ENCODE measurements around the gene EXOC3. TPM values are rescaled to one million over a fixed set of nuclear protein-coding genes. Genes with fewer than 3 reads are reported as not detected.

Gene EXOC3
- total RNA-seq, 2 experiments from 2014 or later = 67.7 to 68.8 TPM

DNA sequence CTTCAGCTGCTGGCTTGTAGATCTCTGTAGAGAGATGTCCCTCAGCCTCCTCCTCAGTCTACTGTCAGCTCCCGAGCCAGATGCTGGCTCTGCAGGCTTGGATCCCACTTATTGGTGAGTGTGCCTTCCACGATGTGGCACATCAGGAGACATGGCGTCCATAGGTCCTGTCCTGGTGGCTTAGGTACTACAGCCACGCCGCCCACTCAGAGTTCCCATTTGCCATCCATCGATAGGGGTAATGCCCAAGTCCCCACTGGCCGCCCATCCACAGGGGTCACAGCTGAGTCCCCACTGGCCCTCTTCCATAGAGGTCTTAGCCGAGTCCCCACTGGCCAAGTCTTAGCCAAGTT is 17.3 kb downstream of the EXOC3 start:
- ChIA-PET CTCF (no interaction called here), POLR2A (interaction anchor here (0.9 kb wide), 1 partner anchor 12 kb away, joined by 3 read pairs; no protein-coding TSS in a partner anchor)
- Mint-ChIP-seq H3K4me3 (no peak overlapping the region), H3K9me3 (no peaks in the 10 kb centered on the region), H3K27me3 (no peaks in the 10 kb centered on the region), H3K36me3 (ENCODE audit: low read depth) (peaks cover 79% of the 10 kb centered on the region), H3K4me1 (peaks cover 52% of the 10 kb centered on the region), H3K27ac (no peak overlapping the region)
- no peak for DNase-seq

GRCh38 chr5:462051-462481 is 19.1 kb downstream of the EXOC3 start:
- H3K4me1 Mint-ChIP-seq = peaks cover 53% of the 10 kb centered on the region
- POLR2A ChIA-PET = no interaction called here
- peaks cover 70% of the 10 kb centered on the region for H3K36me3 Mint-ChIP-seq (ENCODE audit: low read depth)
- CTCF ChIA-PET = no interaction called here
- H3K27me3 Mint-ChIP-seq = no peaks in the 10 kb centered on the region
- no peak for DNase-seq
- H3K4me3 Mint-ChIP-seq = no peak overlapping the region
- no peaks in the 10 kb centered on the region for H3K9me3 Mint-ChIP-seq
- H3K27ac Mint-ChIP-seq = no peak overlapping the region

DNA sequence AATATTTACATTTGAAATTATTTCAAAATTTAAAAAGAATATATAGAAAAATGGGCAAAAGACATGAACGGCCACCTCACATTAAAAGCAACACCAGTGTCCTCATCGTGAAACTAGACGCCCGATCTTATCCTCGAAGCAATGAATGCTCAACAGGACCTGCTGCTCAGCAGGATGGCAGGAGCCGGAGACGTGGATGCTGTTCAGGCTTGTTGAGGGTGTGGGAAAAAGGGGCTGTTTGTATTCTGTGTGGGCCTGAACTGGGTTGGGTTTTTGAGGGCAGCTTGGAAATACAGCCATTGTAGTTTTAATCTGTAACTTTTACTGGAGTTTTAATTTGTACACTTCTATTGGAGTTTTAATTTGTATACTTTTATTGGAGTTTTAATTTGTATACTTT is 20.3 kb downstream of the EXOC3 start:
- no peak overlapping the region for H3K4me3 Mint-ChIP-seq
- CTCF ChIA-PET = no interaction called here

GRCh38 chr5:463952-464351 is 21.0 kb downstream of the EXOC3 start:
- peak; percentile 63 for DNase-seq
- ChIA-PET CTCF (no interaction called here), POLR2A (interaction anchor here (1.7 kb wide), 1 partner anchor 18 kb away, joined by 6 read pairs; no protein-coding TSS in a partner anchor)
- Mint-ChIP-seq H3K27ac (peak overlapping the region; percentile 65), H3K36me3 (ENCODE audit: low read depth) (peaks cover 54% of the 10 kb centered on the region), H3K9me3 (no peaks in the 10 kb centered on the region), H3K27me3 (no peaks in the 10 kb centered on the region), H3K4me1 (peaks cover 43% of the 10 kb centered on the region), H3K4me3 (no peak overlapping the region)

More for the DNA sequence above, 20.3 kb downstream of the EXOC3 start:
- Mint-ChIP-seq H3K9me3 (no peaks in the 10 kb centered on the region), H3K36me3 (ENCODE audit: low read depth) (peaks cover 60% of the 10 kb centered on the region), H3K27ac (no peak overlapping the region), H3K4me1 (peaks cover 49% of the 10 kb centered on the region), H3K27me3 (no peaks in the 10 kb centered on the region)
- POLR2A ChIA-PET = interaction anchor here (1.7 kb wide), 1 partner anchor 17 kb away, joined by 6 read pairs; no protein-coding TSS in a partner anchor
- no peak for DNase-seq

DNA sequence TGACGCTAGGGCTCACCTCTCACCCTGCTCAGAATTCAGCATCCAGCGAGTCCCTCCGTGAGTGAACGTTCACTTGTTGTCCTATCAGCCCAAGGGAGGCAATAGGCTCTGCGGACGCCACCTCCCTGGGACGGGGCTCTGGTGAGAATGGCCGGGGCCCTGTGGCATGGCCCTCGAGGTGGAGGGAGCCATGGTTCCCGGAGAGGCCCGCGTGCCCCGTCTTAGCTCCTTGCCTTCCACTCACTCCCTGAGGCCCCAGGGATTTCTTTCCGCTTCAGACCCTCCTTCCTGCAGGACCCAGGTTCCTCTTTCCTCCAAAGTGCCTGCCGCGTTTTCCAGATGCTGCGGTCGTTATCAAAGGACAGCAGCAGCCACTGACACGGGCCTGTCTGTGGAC is 21.5 kb downstream of the EXOC3 start:
- CTCF ChIA-PET = no interaction called here
- Mint-ChIP-seq H3K27ac (peak overlapping the region; percentile 65), H3K4me1 (peaks cover 38% of the 10 kb centered on the region), H3K36me3 (ENCODE audit: low read depth) (peaks cover 52% of the 10 kb centered on the region), H3K9me3 (no peaks in the 10 kb centered on the region), H3K4me3 (no peak overlapping the region), H3K27me3 (no peaks in the 10 kb centered on the region)
- POLR2A ChIA-PET = interaction anchor here (1.7 kb wide), 1 partner anchor 18 kb away, joined by 6 read pairs; no protein-coding TSS in a partner anchor
- DNase-seq = no peak

GRCh38 chr5:464843-465590 is 22.0 kb downstream of the EXOC3 start:
- ChIA-PET POLR2A (interaction anchor here (1.1 kb wide), 1 partner anchor 22 kb away, joined by 3 read pairs; the partner anchor contains the start of gene EXOC3), CTCF (no interaction called here)
- Mint-ChIP-seq H3K27me3 (no peaks in the 10 kb centered on the region), H3K4me1 (peaks cover 33% of the 10 kb centered on the region), H3K27ac (no peak overlapping the region), H3K9me3 (no peaks in the 10 kb centered on the region), H3K4me3 (no peak overlapping the region), H3K36me3 (ENCODE audit: low read depth) (peaks cover 47% of the 10 kb centered on the region)
- no peak for DNase-seq

GRCh38 chr5:465591-466403 is 22.8 kb downstream of the EXOC3 start:
- POLR2A ChIA-PET = interaction anchor here (1.1 kb wide), 1 partner anchor 23 kb away, joined by 3 read pairs; the partner anchor contains the start of gene EXOC3

GRCh38 chr5:466661-467310 is 23.8 kb downstream of the EXOC3 start:
- H3K9me3 Mint-ChIP-seq = no peaks in the 10 kb centered on the region
- no peak overlapping the region for H3K4me3 Mint-ChIP-seq
- no peaks in the 10 kb centered on the region for H3K27me3 Mint-ChIP-seq
- peaks cover 38% of the 10 kb centered on the region for H3K4me1 Mint-ChIP-seq
- ChIA-PET POLR2A (interaction anchor here (0.9 kb wide), 1 partner anchor 22 kb away, joined by 3 read pairs; no protein-coding TSS in a partner anchor), CTCF (no interaction called here)
- H3K27ac Mint-ChIP-seq = no peak overlapping the region
- peaks cover 44% of the 10 kb centered on the region for H3K36me3 Mint-ChIP-seq (ENCODE audit: low read depth)
- no peak for DNase-seq

More at GRCh38 chr5:465591-466403, 22.8 kb downstream of the EXOC3 start:
- H3K4me3 Mint-ChIP-seq = no peak overlapping the region
- H3K36me3 Mint-ChIP-seq (ENCODE audit: low read depth) = peaks cover 44% of the 10 kb centered on the region
- no peak for DNase-seq
- H3K27ac Mint-ChIP-seq = no peak overlapping the region
- no peaks in the 10 kb centered on the region for H3K27me3 Mint-ChIP-seq
- CTCF ChIA-PET = no interaction called here
- peaks cover 31% of the 10 kb centered on the region for H3K4me1 Mint-ChIP-seq
- no peaks in the 10 kb centered on the region for H3K9me3 Mint-ChIP-seq

GRCh38 chr5:468401-468800 is 25.4 kb downstream of the EXOC3 start:
- POLR2A ChIA-PET = no interaction called here
- CTCF ChIA-PET = no interaction called here
- Mint-ChIP-seq H3K27me3 (no peaks in the 10 kb centered on the region), H3K27ac (no peak overlapping the region), H3K4me1 (peaks cover 29% of the 10 kb centered on the region), H3K9me3 (no peaks in the 10 kb centered on the region), H3K4me3 (no peak overlapping the region), H3K36me3 (ENCODE audit: low read depth) (peaks cover 31% of the 10 kb centered on the region)
- DNase-seq = no peak

- no peaks in the 10 kb centered on the region for H3K9me3 Mint-ChIP-seq
Measured at GRCh38 chr5:469752-470483, 26.9 kb downstream of the EXOC3 start.

DNA sequence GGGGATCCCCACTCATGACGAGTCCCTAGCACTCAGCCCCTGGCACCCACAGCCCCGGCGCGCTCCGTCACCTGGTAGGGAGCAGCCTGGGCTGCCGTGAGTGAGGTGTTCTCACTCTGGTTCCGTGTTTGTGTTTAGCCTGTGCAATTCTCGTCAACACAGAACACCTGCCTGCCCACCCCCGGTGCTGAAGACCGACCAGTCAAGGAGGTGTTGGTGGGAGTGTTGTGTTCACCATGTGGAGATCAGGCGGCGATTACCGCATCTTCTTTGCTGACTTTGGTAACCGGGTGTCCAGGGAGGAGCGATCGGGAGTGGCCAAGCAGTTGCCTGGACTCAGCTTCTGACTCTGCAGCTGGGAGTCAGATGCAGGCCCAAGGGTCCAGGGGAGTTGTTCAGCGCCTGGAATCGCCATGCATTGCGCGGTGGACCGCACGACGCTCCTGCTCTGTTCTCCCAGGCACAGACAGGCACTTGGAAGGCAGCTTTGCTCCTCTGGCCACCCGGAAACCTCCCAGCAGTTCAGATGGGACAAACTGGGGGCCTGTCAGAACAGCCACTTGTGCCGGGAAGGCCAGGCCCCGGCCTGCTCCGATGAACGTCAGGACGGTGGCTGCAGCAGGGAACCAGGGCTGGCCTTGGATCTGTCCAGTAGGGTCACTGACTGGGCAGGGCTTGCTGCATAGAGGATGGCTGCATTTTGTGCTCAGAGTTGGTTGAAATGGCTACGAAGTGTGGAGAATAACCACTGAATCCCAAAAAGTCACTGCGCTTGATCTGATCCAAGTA is 28.2 kb downstream of the EXOC3 start:
- peaks cover 25% of the 10 kb centered on the region for H3K4me1 Mint-ChIP-seq
- ChIA-PET CTCF (interaction anchor here (2.5 kb wide), 1 partner anchor 24 kb away, joined by 14 read pairs; no protein-coding TSS in a partner anchor), POLR2A (interaction anchor here (0.8 to 2.0 kb wide), 6 partner anchors 18 to 422 kb away, joined by 3 to 8 read pairs (median 4); partner anchors contain the start of genes BRD9, CCDC127, CEP72 and SDHA)
- peak overlapping the region; percentile 65 for H3K4me3 Mint-ChIP-seq
- H3K27me3 Mint-ChIP-seq = peaks cover 4% of the 10 kb centered on the region
- H3K27ac Mint-ChIP-seq = peak overlapping the region; percentile 35
- peaks cover 23% of the 10 kb centered on the region for H3K36me3 Mint-ChIP-seq (ENCODE audit: low read depth)
- no peaks in the 10 kb centered on the region for H3K9me3 Mint-ChIP-seq
- DNase-seq = no peak

More at GRCh38 chr5:469752-470483, 26.9 kb downstream of the EXOC3 start:
- peaks cover 4% of the 10 kb centered on the region for H3K27me3 Mint-ChIP-seq
- H3K4me1 Mint-ChIP-seq = peaks cover 25% of the 10 kb centered on the region
- H3K4me3 Mint-ChIP-seq = no peak overlapping the region
- no peak overlapping the region for H3K27ac Mint-ChIP-seq
- ChIA-PET POLR2A (no interaction called here), CTCF (interaction anchor here (2.5 kb wide), 1 partner anchor 23 kb away, joined by 14 read pairs; no protein-coding TSS in a partner anchor)
- DNase-seq = no peak
- peaks cover 25% of the 10 kb centered on the region for H3K36me3 Mint-ChIP-seq (ENCODE audit: low read depth)

Measured in activated CD4-positive, alpha-beta memory T cell treated with anti-CD3 and anti-CD28 coated beads, Interleukin-2, amount 10 ng/mL, durations not matched to agents 7 days and 5 days (primary cell).